Measurements from ENCODE around the gene HNRNPR.
"Not testable (repeated sequence)": the region's sequence is repeated elsewhere in the genome, so short reads cannot be mapped to it uniquely, and the experiment has no call there.

The HNRNPR gene

DNA sequence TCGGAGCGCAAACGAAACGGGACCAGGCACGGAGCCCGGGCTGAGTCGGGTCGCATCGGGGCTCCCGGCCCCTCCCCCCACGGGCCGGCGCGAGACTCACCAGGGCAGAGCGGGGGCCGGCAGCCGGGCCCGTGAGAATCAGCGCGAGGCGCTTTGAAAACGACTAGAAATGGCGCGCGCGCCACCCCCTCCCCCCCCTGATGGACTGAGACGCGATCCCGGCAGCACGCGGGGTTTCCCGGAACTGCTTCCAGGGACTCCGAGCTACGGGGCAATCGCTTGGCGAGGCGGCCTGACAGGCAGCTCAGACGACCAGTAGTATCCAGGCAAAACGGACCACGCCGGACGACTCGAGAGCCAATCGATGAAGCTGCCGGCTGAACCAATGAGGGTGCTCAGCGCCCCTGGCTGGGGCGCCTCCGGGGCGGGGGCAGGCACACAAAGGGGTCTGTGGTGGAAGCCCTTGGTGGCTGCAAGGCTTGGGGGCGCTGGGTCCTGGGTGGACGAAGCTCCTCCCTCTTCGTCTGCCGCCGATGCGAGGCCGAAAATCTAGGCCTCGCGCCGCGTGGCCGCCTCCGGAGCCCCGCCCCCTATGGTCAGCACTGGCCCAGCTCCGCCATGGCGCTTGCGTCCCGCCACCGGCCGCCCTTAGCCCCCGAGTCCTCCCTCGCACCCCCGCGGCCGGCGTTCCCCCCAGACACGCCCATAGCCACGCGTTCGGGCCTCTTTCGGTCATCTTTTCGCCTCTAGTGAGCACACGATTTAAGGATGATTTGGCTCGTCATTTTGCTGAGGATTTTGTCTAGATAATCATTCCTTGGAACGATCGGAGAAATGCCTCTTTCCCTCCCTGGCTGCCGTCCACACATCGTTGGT, at the start of gene HNRNPR:
Gene HNRNPR (minus strand): TSS at position 174 of the 876 bp plus-strand sequence. CDS start 3,276 bp downstream, outside the sequence.
- peak; percentile 99 for DNase-seq

DNA sequence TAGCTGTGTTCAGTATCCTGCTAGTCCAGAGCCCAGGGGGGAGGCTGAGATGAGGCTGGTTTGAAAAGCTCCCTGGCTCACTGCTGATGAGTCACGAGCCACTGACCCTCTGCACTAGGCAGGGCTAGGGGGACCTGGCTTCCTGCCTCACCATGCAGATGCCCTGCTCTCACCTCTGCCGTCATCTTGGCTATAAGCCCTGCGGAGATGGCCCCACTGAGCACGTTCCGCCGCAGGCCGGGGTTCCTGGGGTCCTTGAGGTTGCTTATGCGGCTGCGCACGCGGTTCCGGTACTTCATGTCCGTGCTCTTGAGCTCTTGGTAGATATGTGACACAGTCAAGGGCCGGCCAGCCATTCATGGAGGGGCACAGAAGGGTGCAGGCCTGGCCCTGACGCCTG, 49.6 kb upstream of the HNRNPR start:
- DNase-seq: no peak

DNA sequence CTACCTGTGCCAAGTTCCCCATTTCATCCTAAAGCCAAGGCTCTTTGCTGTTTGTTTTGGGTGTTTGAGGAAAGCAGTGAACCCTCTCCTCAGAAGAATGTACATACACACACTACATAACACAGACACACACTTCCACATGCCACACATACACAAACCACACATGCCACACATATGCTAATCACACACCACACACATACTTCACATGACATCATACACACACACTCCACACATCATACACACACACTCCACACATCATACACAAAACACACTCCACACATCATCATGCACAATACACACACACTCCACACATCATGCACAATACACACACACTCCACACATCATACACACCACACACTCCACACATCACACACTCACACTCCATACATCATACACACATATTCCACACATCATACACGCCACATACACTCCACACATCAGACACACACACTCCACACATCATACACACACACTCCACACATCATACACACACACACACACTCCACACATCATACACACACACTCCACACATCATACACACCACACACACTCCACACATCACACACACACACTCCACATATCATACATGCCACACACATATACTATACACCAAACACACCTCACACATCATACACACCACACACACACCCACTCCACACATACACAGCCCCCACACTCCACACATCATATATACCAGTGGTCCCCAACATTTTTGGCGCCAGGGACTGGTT, 48.2 kb upstream of the HNRNPR start:
- no peak for DNase-seq

DNA sequence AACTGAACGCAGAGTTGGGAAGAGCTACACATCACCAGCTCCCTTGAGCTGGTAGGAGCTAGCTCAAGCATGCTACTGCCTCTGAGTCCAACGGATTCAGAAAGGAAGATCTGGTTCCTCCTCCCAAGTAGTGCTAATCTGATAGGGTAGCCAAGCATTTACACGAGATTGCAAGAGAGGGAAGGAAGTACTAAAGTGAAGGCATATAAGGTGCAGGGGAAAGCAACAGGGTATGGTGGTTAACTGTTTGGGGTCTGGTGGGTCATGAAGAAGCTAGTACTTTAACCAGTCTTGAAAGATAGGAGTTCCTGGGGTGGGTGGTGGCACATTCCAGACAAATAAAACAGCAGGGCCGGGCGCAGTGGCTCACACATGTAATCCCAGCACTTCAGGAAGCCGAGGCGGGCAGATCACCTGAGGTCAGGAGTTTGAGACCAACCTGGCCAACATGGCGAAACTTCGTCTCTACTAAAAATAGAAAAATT, 45.8 kb upstream of the HNRNPR start:
- no peak for DNase-seq

DNA sequence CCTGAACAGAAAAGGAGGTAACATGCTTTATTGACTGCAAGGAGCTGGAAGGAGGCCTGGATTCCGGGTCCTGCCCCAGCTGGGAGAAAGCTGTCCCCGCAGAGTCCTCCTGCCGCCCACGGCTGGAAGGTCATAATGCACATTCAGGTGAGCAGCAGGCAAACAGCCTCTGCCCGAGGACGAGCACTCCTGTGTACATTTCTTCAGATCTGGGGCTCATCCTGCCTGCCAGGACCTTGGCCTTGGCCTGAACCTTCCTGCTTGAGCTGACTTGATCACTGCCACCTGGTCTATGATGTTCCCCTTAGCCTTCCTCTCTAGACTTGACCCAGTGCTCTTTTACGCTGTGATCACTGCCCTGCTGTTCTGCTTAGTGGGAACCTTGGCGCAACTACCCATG, 43.4 kb upstream of the HNRNPR start:
- DNase-seq: no peak

DNA sequence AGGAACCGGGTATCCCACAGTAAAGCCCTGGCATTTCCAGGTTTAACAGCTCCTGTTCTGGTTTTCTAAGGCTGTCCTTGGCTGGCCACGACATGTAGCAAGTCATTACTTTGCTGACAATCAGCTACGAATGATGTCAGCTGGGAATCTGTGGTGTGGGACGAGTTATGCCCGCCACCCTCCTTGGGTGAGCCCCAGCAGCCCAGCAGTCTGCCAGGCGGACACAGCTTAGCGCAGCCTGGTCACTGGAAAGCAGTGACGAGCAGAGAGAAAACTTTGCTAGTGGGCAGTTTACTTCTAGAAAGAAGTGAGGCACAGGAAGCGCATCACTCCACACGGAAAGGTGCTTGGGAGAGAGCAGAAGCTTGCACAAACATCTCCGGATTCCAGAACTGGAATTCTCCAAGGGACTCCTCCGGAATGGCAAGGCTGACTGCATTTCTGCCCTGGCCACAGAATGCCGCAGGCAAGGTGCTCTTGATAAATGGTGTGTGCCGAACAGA, 41.1 kb upstream of the HNRNPR start:
- DNase-seq: no peak

DNA sequence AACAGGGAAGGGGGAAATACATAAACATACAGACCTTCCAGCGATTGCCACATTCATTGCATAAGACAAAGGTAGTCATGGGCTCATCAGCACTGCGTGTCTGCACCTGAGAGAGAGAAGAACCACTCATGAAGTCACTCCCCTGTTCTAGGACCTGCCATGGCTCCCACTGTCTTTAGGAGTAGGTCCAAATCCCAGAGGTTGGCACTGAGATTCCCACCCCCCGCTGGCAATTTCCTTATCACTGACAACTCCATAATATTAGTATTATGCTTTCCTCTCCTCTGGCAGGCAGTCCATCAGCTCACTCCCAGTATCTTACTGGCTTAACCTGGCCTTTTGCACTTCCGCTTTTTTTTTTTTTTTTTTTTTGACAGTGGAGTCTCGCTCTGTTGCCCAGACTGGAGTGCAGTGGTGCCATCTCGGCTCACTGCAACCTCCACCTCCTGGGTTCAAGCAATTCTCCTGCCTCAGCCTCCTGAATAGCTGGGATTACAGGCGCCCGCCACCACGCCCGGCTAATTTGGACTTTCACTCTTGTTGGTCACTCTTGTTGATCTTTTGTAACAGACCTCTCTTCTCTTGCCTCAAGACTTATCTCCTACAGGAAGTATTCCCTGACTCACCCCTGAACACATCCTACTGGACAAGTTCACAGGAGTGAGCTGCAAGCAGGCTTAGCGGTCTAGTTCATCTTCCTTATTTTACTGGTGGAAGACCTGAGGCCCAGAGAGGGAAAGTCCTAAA, 40.4 kb upstream of the HNRNPR start:
- no peak for DNase-seq

DNA sequence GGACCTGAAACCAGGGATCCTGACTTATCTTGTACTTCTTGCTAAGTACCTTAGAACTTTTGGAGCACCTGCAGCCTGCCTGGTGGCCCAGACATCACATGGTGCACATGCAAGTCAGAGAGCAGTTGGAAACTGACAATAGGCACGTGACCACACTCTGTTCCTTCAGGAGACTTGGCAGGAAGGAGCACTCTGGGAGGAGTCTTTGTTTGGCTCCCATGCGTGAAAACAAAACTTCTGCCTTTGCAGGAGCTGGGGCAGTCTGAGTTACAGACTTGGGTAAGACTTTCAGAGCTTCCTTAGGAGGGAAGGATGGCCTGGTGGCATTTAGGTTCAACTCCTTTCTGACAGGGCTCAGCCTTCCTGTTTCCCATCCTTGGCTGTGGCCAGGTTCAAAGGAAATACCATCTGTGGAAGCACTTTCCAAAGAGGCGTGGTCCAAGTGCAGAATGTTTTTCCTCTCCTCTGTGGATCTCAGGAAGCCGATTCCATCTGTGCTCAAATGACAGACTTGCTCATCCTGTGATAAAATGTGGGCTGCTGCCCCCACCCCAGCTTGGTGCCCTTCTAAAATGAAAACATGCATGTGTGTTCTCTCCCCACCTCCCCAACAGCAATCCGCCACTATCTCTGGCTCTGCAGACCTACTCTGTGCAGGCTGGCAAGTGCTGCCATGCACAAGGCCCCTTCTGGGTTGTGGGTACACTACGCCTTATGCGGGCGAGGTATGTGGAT, 39.7 kb upstream of the HNRNPR start:
- no peak for DNase-seq

DNA sequence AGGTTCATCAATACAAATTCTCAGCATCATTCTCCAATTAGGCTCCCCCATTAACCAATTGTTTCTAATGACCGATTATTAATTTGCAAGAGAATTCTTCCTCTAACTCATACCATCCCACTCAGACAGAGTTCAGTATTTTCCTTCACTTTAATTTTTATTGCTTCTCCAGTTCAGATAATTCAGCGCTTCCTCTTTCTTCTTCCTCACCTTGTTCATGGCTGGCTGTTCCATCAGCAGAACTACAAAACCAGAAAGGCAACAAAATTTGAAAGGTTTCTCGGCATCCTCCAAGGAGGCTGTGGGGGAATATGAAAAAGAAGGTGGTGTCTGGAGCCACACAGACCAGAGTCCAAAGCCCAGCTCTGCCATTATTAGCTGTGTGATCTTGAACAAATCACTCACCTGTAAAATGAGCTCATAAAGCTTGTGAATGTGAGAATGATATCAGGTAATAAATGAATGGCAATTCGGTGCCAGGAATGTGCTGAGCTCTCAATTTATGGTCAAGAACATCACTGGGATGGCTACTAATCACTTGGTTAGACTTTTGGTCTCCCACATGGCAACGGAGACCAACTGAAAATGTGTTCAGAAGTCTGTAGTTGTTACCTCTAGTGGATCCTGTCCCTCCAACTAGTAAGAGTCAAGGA, 37.3 kb upstream of the HNRNPR start:
- DNase-seq: no peak

DNA sequence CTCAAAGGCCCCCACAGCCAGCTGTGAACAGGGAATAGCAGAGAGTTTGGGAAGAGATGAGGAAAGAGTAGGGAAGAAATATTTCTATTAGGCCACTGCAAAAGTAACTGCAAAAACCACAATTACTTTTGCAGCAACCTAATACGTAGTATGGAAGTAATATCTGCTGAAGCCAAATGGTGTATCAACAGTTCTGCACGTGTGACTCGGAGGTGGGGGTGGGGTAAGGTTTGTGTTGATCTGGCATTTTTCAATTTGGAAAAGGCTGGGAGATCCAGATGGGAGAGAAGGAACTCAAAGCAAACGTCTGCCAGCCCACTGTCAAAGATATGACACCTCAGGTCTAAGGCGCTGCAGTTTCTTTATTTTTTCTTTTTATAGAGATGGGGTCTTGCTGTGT, 36.6 kb upstream of the HNRNPR start:
- no peak for DNase-seq

DNA sequence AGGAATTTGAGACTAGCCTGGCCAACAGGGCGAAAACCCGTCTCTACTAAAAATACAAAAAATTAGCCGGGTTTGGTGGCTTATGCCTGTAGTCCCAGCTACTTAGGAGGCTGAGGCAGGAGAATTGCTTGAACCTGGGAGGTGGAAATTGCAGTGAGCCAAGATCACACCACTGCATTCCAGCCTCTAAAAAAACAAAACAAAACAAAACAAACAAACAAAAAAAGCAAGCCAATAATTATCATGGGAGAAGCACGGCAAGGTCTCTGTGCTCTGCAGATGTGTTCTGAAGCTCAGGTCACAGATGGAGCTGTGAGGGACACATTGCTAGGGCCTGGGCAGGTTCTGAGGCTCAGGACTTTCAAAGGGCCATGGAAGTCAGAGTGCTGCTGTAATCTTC, 36.2 kb upstream of the HNRNPR start:
- DNase-seq: not testable (repeated sequence)

DNA sequence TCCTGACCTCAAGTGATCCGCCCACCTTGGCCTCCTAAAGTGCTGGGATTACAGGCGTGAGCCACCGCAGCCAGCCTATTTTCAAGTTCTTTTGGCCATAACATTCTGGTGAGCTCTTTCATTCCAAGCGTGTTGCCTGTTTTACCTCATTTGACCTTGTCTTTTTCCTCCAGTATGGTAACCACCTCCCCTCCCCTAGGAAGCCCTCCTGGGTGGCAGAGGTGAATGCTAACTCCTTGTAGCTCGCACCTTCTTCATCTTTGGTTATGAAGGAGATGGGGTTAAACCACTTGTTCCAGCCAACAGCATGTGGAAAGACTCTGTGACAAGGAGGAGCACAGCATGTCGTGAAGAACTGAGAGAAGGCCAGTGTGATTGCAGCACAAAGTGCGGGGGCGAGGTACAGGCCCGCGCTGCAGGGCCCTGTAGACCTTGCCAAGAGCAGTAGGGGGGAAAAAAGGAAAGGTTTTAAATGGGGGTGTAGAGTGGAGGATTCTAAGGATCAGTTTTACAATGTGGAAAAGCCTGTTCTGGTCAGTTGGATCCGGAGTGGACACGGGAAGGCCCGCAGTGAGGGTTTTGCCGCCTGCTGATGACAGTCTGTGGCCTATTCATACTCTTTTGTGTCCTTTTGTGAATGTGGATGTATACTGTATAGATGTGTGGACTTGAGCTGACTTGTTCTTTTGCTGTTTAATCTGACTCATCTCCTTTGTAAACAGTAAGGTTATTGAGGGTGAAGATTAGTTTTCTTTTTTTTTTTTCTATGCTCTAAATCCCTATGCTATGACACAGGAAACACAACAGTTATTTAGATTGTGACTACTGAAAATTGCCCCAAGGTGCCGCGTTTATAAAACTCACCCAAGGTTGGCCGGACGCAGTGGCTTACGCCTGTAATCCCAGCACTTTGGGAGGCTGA, 33.1 kb upstream of the HNRNPR start:
- no peak for DNase-seq

DNA sequence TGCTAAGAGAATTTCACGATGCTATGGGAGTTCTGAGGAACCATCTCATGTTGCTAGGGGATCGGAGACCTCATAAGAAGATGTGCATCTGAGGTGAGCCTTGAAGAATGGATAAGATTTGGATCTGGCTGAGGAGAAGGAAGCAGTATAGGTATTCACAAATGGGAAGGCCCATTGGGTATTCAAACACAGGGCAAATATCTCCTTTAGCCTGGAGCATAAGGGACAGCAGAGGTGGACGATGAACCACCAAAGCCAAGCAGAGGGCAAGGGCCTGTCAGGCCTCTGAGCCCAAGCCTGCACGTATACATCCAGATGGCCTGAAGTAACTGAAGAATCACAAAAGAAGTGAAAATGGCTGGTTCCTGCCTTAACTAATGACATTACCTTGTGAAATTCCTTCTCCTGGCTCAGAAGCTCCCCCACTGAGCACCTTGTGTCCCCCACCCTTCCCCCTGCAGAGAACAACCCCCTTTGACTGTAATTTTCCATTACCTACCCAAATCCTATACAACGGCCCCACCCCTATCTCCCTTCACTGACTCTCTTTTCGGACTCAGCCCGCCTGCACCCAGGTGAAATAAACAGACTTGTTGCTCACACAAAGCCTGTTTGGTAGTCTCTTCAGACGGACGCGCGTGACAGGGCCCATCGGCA, 30.1 kb upstream of the HNRNPR start:
- not testable (repeated sequence) for DNase-seq

DNA sequence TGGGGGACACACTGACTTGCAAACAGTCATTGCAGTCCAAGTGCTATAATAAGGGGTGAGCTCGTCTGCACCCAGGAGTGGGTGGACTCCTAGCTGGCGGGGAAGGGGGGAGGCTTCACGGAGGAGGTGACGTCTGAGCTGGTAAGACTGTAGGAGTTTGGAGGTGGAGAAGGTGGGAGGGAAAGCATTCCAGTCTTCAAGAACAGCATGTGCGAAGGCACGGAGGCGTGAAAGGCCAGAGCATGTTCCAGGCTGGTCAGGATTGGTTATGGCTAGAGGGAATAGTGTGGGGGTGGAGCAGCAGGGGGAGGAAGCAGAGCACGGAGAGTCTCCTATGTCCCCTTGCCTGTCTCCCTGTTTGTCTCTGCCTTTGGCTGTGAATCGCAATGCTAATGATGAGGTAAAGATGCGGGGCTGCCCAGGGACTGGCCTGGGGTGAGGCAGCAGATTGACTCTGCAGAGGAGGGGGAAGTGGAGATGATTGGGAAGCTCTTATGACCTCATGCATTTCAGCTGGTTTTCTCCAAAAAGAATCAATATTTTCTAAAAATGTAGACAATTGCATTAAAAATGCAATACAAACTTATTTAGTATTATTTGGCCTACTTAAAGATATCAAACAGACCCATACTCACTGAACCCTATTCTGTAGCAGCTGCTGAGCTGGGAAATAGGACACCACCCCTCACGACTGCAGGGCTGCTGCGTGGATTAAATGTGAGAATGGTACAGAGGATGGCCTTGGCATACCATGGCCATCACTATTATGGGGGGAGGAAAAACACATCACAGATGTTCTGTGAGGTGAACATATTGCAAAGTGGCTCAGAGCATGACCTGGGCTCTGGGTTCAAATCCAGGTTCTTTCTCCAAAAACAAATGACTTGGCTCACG, 28.1 kb upstream of the HNRNPR start:
- DNase-seq: no peak

DNA sequence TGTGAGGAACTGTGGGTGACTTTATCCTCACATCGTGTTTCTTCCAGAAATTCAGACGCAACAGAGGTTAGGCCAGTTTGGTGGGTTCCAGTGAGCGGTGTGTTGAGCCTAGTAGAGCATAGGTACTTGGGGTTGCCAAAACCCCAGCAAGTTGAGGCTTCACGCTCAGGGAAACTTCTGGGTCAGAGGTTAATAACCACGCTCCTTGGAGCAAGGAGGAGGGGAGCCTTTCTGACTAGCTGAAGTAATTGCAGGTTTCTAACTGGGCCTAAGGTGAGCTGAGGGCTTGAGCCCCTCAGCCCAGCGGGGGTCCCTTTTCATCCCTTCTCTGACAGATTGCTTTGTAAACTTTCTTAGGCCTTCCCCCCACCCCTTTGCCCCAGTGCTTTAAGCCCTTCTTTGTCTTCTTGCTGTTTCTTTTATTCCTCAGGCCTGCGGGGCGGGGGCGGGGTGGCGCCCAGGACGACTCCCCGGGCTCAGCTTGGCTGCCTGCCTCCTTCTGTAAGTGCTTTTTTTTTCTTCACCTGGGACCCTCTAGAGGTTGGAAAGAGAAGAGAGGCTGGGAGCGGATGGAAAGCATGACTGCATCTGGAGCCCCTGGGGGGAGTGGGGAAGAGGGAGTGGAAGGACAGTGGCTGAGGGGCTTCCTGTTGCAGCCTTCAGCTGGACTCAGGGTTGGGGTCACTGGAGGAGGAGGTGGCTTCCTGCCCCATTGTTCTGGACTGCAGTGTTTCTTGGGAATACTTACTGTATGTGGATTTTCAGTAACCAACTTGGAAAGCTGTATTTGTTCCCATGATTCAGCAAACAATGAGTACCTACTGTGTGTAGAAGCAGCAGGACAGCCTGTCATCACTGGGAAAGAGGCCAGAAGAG, 26.9 kb upstream of the HNRNPR start:
- DNase-seq: no peak

DNA sequence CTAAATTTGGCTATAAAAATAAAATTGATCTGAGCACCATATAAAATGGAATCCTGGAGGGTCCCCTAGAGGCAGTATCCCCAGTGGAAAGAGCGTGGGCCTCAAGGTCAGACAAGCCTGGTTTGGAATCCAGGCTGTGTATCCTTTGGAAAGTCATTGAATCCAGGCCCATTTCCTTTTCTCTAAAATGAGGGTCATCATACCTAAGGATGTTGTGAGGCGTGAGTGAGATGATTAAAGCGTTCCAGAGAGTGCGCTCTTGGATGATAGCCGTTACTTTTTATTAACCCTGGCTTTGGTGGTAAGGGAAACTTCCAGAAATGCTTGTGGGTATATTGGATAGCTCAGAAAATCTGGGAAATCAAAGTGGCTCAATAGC, 26.2 kb upstream of the HNRNPR start:
- DNase-seq: no peak

DNA sequence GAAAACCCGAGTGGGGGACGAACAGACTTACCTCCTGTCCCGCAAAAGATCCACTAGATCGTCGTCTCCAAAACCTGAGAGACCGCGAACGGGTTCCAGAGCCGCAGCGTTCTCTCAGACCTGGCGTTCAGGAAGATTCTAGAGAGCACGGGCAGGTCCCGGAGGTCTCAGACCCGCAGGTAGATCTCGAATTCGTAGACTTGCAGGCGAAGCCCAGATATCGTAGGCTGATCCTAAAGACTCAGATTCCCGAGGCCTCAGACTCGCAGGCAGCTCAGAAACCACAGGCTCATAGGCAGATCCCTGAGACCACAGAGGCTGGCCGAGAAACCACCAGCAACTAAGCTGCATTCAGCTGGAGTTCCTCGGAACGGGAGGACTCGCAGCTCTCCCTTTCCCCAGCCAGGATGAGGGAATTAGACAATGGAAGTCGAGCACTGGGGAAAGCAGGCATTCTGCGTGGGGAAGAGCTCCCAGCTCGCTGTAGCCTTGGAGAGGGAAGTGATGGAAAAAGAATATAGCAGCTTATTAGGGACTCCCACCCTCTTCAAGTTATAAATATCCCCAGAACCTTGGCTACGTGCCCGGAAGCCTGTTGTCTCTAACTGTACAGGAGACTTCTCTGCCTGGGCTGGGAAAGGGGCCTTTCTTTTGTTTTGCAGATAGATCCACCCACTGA, 25.4 kb upstream of the HNRNPR start, which contains the start of gene ZNF436:
Gene ZNF436 (minus strand): TSS at position 502 of the 679 bp plus-strand sequence. CDS start 1,831 bp downstream, outside the sequence.
- DNase-seq: peak; percentile 31

Measured in activated gamma-delta T cell treated with Interleukin-2 at 50 U/mL for 16 hours (primary cell).